ENCODE results near the gene BTNL8.

The BTNL8 gene

GRCh38 chr5:180974612-180975315, 75.8 kb downstream of the BTNL8 start:
- in situ Hi-C loops (cut with MboI; ENCODE audit: low sequenced_read_pairs, unreplicated experiment): no loop called here
- no peak for DNase-seq (ENCODE audit: low spot score)
- TF ChIP-seq, protein P1, sequence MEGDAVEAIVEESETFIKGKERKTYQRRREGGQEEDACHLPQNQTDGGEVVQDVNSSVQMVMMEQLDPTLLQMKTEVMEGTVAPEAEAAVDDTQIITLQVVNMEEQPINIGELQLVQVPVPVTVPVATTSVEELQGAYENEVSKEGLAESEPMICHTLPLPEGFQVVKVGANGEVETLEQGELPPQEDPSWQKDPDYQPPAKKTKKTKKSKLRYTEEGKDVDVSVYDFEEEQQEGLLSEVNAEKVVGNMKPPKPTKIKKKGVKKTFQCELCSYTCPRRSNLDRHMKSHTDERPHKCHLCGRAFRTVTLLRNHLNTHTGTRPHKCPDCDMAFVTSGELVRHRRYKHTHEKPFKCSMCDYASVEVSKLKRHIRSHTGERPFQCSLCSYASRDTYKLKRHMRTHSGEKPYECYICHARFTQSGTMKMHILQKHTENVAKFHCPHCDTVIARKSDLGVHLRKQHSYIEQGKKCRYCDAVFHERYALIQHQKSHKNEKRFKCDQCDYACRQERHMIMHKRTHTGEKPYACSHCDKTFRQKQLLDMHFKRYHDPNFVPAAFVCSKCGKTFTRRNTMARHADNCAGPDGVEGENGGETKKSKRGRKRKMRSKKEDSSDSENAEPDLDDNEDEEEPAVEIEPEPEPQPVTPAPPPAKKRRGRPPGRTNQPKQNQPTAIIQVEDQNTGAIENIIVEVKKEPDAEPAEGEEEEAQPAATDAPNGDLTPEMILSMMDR (IDR thresholded peaks at IDR 0.05; ENCODE audit: borderline replicate concordance, control extremely low read depth, extremely low read depth, insufficient read depth, missing control alignments): no peak

DNA sequence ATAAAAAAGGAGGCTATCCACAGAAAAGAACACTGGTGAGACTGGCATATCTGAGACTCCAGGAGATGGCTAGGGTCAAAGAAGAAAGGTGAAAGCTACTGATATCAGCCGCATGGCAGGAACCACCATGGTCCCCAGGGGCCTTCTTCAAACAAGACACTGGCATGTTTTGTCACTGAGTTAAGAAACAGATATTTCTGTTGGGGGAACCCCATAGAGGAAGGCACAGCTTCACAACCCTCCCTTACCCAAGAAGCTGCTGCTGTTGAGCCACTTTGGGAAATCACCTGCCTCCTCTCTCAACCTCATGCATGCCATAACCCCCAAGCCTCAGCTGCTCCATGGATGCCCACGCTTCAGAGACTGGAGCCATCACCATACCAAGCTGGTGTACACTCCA, 76.4 kb downstream of the BTNL8 start:
- DNase-seq (ENCODE audit: low spot score): peak; percentile 3
- in situ Hi-C loops (cut with MboI; ENCODE audit: low sequenced_read_pairs, unreplicated experiment): no loop called here
- TF ChIP-seq, protein P1 (IDR thresholded peaks at IDR 0.05; ENCODE audit: borderline replicate concordance, control extremely low read depth, extremely low read depth, insufficient read depth, missing control alignments): no peak

GRCh38 chr5:180976518-180976917, 77.6 kb downstream of the BTNL8 start:
- in situ Hi-C loops (cut with MboI; ENCODE audit: low sequenced_read_pairs, unreplicated experiment): no loop called here

DNA sequence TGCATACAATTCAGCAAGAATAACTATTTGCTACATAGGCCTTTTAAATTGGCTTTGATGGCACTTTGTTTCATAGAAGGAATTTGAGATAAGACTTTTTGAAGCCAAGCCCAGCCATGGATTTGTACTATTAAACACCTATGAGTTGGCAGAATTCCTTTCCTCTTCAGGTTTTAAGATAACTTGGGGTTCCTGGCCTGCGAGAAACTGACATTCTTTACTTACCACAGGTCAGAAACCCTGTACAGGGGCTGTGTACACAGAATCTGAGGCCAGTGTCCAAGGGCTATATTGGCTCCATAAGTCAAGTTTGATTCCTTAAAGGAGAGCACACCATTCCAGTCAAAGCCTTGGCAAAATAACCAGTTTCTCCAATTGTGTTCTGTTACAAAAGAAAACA, 78.9 kb downstream of the BTNL8 start:
- in situ Hi-C loops (cut with MboI; ENCODE audit: low sequenced_read_pairs, unreplicated experiment): no loop called here
- TF ChIP-seq, protein P1 (IDR thresholded peaks at IDR 0.05; ENCODE audit: borderline replicate concordance, control extremely low read depth, extremely low read depth, insufficient read depth, missing control alignments): no peak
- no peak for DNase-seq (ENCODE audit: low spot score)

More at GRCh38 chr5:180976518-180976917, 77.6 kb downstream of the BTNL8 start:
- no peak for DNase-seq (ENCODE audit: low spot score)
- TF ChIP-seq, protein P1 (IDR thresholded peaks at IDR 0.05; ENCODE audit: borderline replicate concordance, control extremely low read depth, extremely low read depth, insufficient read depth, missing control alignments): no peak

- DNase-seq (ENCODE audit: low spot score): no peak
- TF ChIP-seq, protein P1 (IDR thresholded peaks at IDR 0.05; ENCODE audit: borderline replicate concordance, control extremely low read depth, extremely low read depth, insufficient read depth, missing control alignments): no peak
- in situ Hi-C loops (cut with MboI; ENCODE audit: low sequenced_read_pairs, unreplicated experiment): no loop called here
Observed at GRCh38 chr5:180982008-180982741, 83.2 kb downstream of the BTNL8 start.

GRCh38 chr5:180988016-180988415, 89.1 kb downstream of the BTNL8 start:
- in situ Hi-C loops (cut with MboI; ENCODE audit: low sequenced_read_pairs, unreplicated experiment): no loop called here
- TF ChIP-seq, protein P1 (IDR thresholded peaks at IDR 0.05; ENCODE audit: borderline replicate concordance, control extremely low read depth, extremely low read depth, insufficient read depth, missing control alignments): no peak
- DNase-seq (ENCODE audit: low spot score): no peak

Measured in GM13976 (cell line).